GM12878 (cell line): ENCODE data around the gene TREH. TPM values are rescaled to one million over a fixed set of nuclear protein-coding genes. Genes with fewer than 3 reads are reported as not detected.

Experiments used
- ATAC-seq: fragments of 200-7000 bp; cut with Tn5 transposase; 3 replicates; pipeline ENCODE4 v1.9.1; 2020; ENCODE audit warnings: mild to moderate bottlenecking, moderate library complexity
- BruUV-seq: library from RNA; stranded (reverse); fragments of 400-500 nt; replicated peaks from 2 replicates; lab custom pipeline; 2021; lab: Mats Ljungman, UMichigan
- CTCF ChIA-PET: fragments of 300-600 bp; sonication (Branson Sonifier 250); formaldehyde crosslinking; extraction: SDS; loops from one replicate; lab custom pipeline; 2021; ENCODE audit warnings: inconsistent platforms; lab: Yijun Ruan, JAX
- POLR2A ChIA-PET: fragments of 350-600 bp; formaldehyde crosslinking; extraction: SDS; loops from one replicate; lab custom pipeline; 2021; ENCODE audit warnings: inconsistent platforms; lab: Charles Lee
- RAD21 ChIA-PET: fragments of 300-600 bp; sonication (Branson Sonifier 250); formaldehyde crosslinking; loops from one replicate; lab custom pipeline; 2023; ENCODE audit warnings: antibody characterized with exemption; ENCODE audit not compliant: unreplicated experiment; lab: Charles Lee
- SMC1A ChIA-PET: fragments of 300-600 bp; sonication (Branson Sonifier 250); formaldehyde crosslinking; loops from one replicate; lab custom pipeline; 2023; ENCODE audit not compliant: unreplicated experiment, uncharacterized antibody; lab: Charles Lee
- DNase-seq: peaks from one replicate; pipeline ENCODE4 v3.0.0-alpha.2; 2011; ENCODE audit warnings: low read depth, low spot score
- FAIRE-seq: peaks from 3 replicates; lab custom pipeline; 2011; peaks lifted over from hg19 to GRCh38; lab: Jason Lieb, UNC
- H2AFZ ChIP-seq: 2 replicates; pipeline ENCODE4 v1.6.0; 2011; ENCODE audit warnings: low read depth, low read length, control low read depth; ENCODE audit not compliant: control insufficient read depth
- H3K27ac ChIP-seq: 2 replicates; pipeline ENCODE4 v1.5.1; 2011; ENCODE audit warnings: control low read depth; ENCODE audit not compliant: control insufficient read depth, insufficient read depth
- H3K27me3 ChIP-seq, 2 experiments: replicated peaks in 1 of 2; 2 replicates each; pipeline versions ENCODE4 v1.6.0 to v1.6.1; 2011; ENCODE audit warnings: low read length in 1 of 2; ENCODE audit not compliant: control insufficient read depth in 2 of 2, insufficient read depth in 2 of 2
- H3K36me3 ChIP-seq, 2 experiments: 2 replicates each; pipeline ENCODE4 v1.5.1; 2011; ENCODE audit warnings: low read length in 1 of 2; ENCODE audit not compliant: control insufficient read depth in 2 of 2, insufficient read depth in 2 of 2
- H3K4me1 ChIP-seq: 2 replicates; pipeline ENCODE4 v1.6.1; 2011; ENCODE audit warnings: mild to moderate bottlenecking, low read length, moderate library complexity, mixed read lengths; ENCODE audit not compliant: control insufficient read depth, insufficient read depth
- H3K4me2 ChIP-seq: 2 replicates; pipeline ENCODE4 v1.6.0; 2011; ENCODE audit warnings: control low read depth; ENCODE audit not compliant: control insufficient read depth, insufficient read depth
- H3K4me3 ChIP-seq: fragments of 200-600 bp; sonication (generic); 2 replicates; pipeline ENCODE4 v1.5.1; 2016
- H3K79me2 ChIP-seq: 2 replicates; pipeline ENCODE4 v1.6.0; 2011; ENCODE audit warnings: low read length; ENCODE audit not compliant: control insufficient read depth, insufficient read depth
- H3K9ac ChIP-seq: 2 replicates; pipeline ENCODE4 v1.8.0; 2011; ENCODE audit warnings: low read length, control low read depth, mixed read lengths; ENCODE audit not compliant: control insufficient read depth, insufficient read depth
- H3K9me3 ChIP-seq: replicated peaks from 3 replicates; pipeline ENCODE4 v1.5.1; 2011; ENCODE audit warnings: mild to moderate bottlenecking, low read length; ENCODE audit not compliant: control insufficient read depth, insufficient read depth
- H4K20me1 ChIP-seq: 2 replicates; pipeline ENCODE4 v1.6.0; 2011; ENCODE audit not compliant: control insufficient read depth, insufficient read depth
- EGR1 ChIP-seq, 2 experiments: IDR thresholded peaks; 1 replicate in 1 of 2; 2 replicates in 1 of 2; pipeline ENCODE4 v1.6.1; 2011 to 2012; ENCODE audit warnings: low read depth in 2 of 2, low read length in 2 of 2, borderline replicate concordance in 1 of 2, mild to moderate bottlenecking in 1 of 2, moderate library complexity in 1 of 2
- EZH2 ChIP-seq: IDR thresholded peaks from 2 replicates; pipeline ENCODE4 v1.6.1; 2012; ENCODE audit warnings: low read depth, mild to moderate bottlenecking, control low read depth, inconsistent platforms, low read length, borderline replicate concordance; ENCODE audit not compliant: control insufficient read depth
- HDAC6 ChIP-seq: fragments of 200-600 bp; sonication (generic); IDR thresholded peaks from one replicate; pipeline ENCODE4 v1.8.0; 2017; ENCODE audit warnings: antibody characterized with exemption; ENCODE audit not compliant: unreplicated experiment
- KAT2A ChIP-seq: conservative IDR thresholded peaks from 2 replicates; pipeline ENCODE4 v1.6.1; 2011; ENCODE audit warnings: low read depth, low read length; ENCODE audit not compliant: control insufficient read depth
- MAX ChIP-seq: IDR thresholded peaks from 2 replicates; pipeline ENCODE4 v1.6.1; 2012; ENCODE audit warnings: low read depth, low read length, improper control_type of control experiment
- MEF2A ChIP-seq: IDR thresholded peaks from 2 replicates; pipeline ENCODE4 v1.6.1; 2011; ENCODE audit warnings: low read depth, mild to moderate bottlenecking, low read length, moderate library complexity; ENCODE audit not compliant: insufficient read depth
- PAX8 ChIP-seq: fragments of 450-650 bp; IDR thresholded peaks from 2 replicates; pipeline ENCODE4 v1.6.1; 2017; ENCODE audit warnings: mild to moderate bottlenecking, moderate library complexity
- POLR2AphosphoS2 ChIP-seq: IDR thresholded peaks from 2 replicates; pipeline ENCODE4 v1.6.1; 2011; ENCODE audit warnings: low read depth, mild to moderate bottlenecking, low read length, improper control_type of control experiment, moderate library complexity
- RAD21 ChIP-seq: IDR thresholded peaks from 2 replicates; pipeline ENCODE4 v1.6.1; 2011; ENCODE audit warnings: mild to moderate bottlenecking, low read depth, low read length, moderate library complexity; ENCODE audit not compliant: insufficient read depth
- RBBP5 ChIP-seq: fragments of 200-600 bp; sonication (generic); conservative IDR thresholded peaks from 2 replicates; pipeline ENCODE4 v1.6.1; 2016
- TAF1 ChIP-seq: IDR thresholded peaks from 2 replicates; pipeline ENCODE4 v1.6.1; 2011; ENCODE audit warnings: mild to moderate bottlenecking, low read depth, low read length, borderline replicate concordance
- WGBS: methylation state at CpG from one replicate; pipeline ENCODE4 v1.1.6; 2016; ENCODE audit warnings: low lambda C conversion rate; ENCODE audit not compliant: insufficient replicate concordance, insufficient coverage; ENCODE audit errors: missing lambda C conversion rate; 5-methylcytosine and 5-hydroxymethylcytosine counted together
- in situ Hi-C: fragments of 300-500 bp; cut with MboI; formaldehyde crosslinking; loops from 9 replicates; pipeline ENCODE4 v1.14.3; 2018; ENCODE audit warnings: mixed read lengths
- intact Hi-C: fragments of 100-400 bp; cut with micrococcal nuclease; formaldehyde crosslinking; loops from one replicate; pipeline ENCODE4 v1.14.2; 2022; ENCODE audit not compliant: unreplicated experiment
- polyA plus RNA-seq, 11 experiments: library from polyadenylated mRNA; depleted of rRNA in 4 of 11; unstranded in 6 of 11; stranded (reverse) in 5 of 11; fragments of >200 nt; fragmentation: Nextera tagmentation in 4 of 11; fragmentation: Illumina TruSeq in 1 of 11; extraction: Ambion mirVana in 4 of 11; extraction: Trizol in 1 of 11; gene quantifications; 1 replicate in 1 of 11; 2 replicates in 10 of 11; pipeline versions ENCODE4 v1.2.1 to v1.2.3, GENCODE V29; 2011 to 2016; ENCODE audit warnings: inconsistent platforms in 2 of 11, missing spikeins in 2 of 11, low read depth in 1 of 11
- total RNA-seq, 4 experiments: library from RNA; depleted of rRNA in 3 of 4; stranded (reverse); fragments of >200 nt in 3 of 4; fragmentation: Illumina TruSeq in 1 of 4; extraction: Trizol in 1 of 4; gene quantifications; 2 replicates each; pipeline versions ENCODE4 v1.2.1 to v1.2.3, GENCODE V29; 2013 to 2021
- TF ChIP-seq, protein P1 (sequence below): IDR thresholded peaks from 2 replicates; pipeline ENCODE4 v1.6.1; 2012; ENCODE audit warnings: low read length, inconsistent platforms
- TF ChIP-seq, protein P2 (sequence below): fragments of 450-650 bp; IDR thresholded peaks from 2 replicates; pipeline ENCODE4 v1.6.1; 2016; ENCODE audit warnings: mild to moderate bottlenecking

TREH gene
- total and polyA plus RNA-seq, 10 of the 15 experiments (the other 5 are each of a cell fraction or from before 2014, with no cell fraction given): not detected

- no peaks in the 10 kb centered on the region for H4K20me1 ChIP-seq
- ChIA-PET SMC1A (no interaction called here), POLR2A (interaction anchor here (0.6 to 0.7 kb wide), 2 partner anchors 14 to 514 kb away, joined by 4 to 6 read pairs; no protein-coding TSS in a partner anchor), RAD21 (interaction anchor here (0.6 kb wide), 1 partner anchor 8 kb away, joined by 4 read pairs; no protein-coding TSS in a partner anchor), CTCF (interaction anchor here (0.6 kb wide), 1 partner anchor 335 kb away, joined by 3 read pairs; the partner anchor contains the start of gene UPK2)
- H3K79me2 ChIP-seq: no peaks in the 10 kb centered on the region
- no peaks in the 10 kb centered on the region for H3K4me1 ChIP-seq
- no peak for TF ChIP-seq MEF2A
- 0 out of 3 replicates have a peak, but pooled peaks of 1 of the 2 experiments have one; percentile 6 for TF ChIP-seq EGR1 (IDR thresholded peaks at IDR 0.05; ENCODE audit: borderline replicate concordance in 1 of 2, low read depth in 2 of 2, low read length in 2 of 2)
- H3K27me3 ChIP-seq: peaks cover 5 to 6% of the 10 kb centered on the region in 2 experiments
- no peak for FAIRE-seq
- intact Hi-C loops (no loop called here), in situ Hi-C loops (no loop called here)
- no peak overlapping the region for H3K27ac ChIP-seq
- WGBS: 9% methylated on average over 29 of the region's 38 CpGs
- BruUV-seq: no TSS peak
- no peak overlapping the region for H3K9ac ChIP-seq
- H3K36me3 ChIP-seq: no peaks in the 10 kb centered on the region
- H3K9me3 ChIP-seq: no peaks in the 10 kb centered on the region
- no peak overlapping the region; the same call in 1 of the 2 replicates for H2AFZ ChIP-seq
- peak overlapping the region; percentile 15 for H3K4me2 ChIP-seq
- no peak for DNase-seq
- H3K4me3 ChIP-seq: no peak overlapping the region
- peak; percentile 42 for ATAC-seq
Observed at GRCh38 chr11:118621071-118621783, 58.2 kb downstream of the TREH start.

- ATAC-seq (peak; percentile 23; the same call in 1 of the 3 replicates), DNase-seq (no peak), FAIRE-seq (no peak)
- Histone ChIP-seq H3K27me3 (peaks cover 5 to 6% of the 10 kb centered on the region in 2 experiments), H4K20me1 (no peaks in the 10 kb centered on the region), H3K36me3 (no peaks in the 10 kb centered on the region), H3K27ac (no peak overlapping the region), H3K4me1 (no peaks in the 10 kb centered on the region), H3K79me2 (no peaks in the 10 kb centered on the region), H3K4me2 (no peak overlapping the region), H3K9ac (no peak overlapping the region), H3K9me3 (no peaks in the 10 kb centered on the region), H3K4me3 (no peak overlapping the region), H2AFZ (no peak overlapping the region)
- no TSS peak for BruUV-seq
- CTCF ChIA-PET: no interaction called here
- SMC1A ChIA-PET: no interaction called here
- in situ Hi-C loops: no loop called here
- RAD21 ChIA-PET: no interaction called here
- 42% methylated on average over 7 of the region's 7 CpGs for WGBS
- POLR2A ChIA-PET: no interaction called here
- intact Hi-C loops: no loop called here
- TF ChIP-seq EZH2 (no peak), RBBP5 (no peak), POLR2AphosphoS2 (no peak), PAX8 (no peak), HDAC6 (no peak), RAD21 (no peak), KAT2A (no peak), MAX (no peak), TAF1 (no peak)
- TF ChIP-seq, protein P1, sequence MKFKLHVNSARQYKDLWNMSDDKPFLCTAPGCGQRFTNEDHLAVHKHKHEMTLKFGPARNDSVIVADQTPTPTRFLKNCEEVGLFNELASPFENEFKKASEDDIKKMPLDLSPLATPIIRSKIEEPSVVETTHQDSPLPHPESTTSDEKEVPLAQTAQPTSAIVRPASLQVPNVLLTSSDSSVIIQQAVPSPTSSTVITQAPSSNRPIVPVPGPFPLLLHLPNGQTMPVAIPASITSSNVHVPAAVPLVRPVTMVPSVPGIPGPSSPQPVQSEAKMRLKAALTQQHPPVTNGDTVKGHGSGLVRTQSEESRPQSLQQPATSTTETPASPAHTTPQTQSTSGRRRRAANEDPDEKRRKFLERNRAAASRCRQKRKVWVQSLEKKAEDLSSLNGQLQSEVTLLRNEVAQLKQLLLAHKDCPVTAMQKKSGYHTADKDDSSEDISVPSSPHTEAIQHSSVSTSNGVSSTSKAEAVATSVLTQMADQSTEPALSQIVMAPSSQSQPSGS: no peak
- TF ChIP-seq, protein P2, sequence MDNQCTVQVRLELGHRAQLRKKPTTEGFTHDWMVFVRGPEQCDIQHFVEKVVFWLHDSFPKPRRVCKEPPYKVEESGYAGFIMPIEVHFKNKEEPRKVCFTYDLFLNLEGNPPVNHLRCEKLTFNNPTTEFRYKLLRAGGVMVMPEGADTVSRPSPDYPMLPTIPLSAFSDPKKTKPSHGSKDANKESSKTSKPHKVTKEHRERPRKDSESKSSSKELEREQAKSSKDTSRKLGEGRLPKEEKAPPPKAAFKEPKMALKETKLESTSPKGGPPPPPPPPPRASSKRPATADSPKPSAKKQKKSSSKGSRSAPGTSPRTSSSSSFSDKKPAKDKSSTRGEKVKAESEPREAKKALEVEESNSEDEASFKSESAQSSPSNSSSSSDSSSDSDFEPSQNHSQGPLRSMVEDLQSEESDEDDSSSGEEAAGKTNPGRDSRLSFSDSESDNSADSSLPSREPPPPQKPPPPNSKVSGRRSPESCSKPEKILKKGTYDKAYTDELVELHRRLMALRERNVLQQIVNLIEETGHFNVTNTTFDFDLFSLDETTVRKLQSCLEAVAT: no peak
Observed at GRCh38 chr11:118620529-118621070, 58.9 kb downstream of the TREH start.
